CD4-positive, alpha-beta T cell (primary cell): Measurements from ENCODE around the gene LMO7. TPM values are rescaled to one million over a fixed set of nuclear protein-coding genes. Genes with fewer than 3 reads are reported as not detected.

ENCODE experiments used
- ATAC-seq: fragments of 200-7000 bp; cut with Tn5 transposase; one replicate; pipeline ENCODE4 v1.10.0; 2022; ENCODE audit warnings: mild to moderate bottlenecking; ENCODE audit not compliant: poor library complexity
- CTCF ChIA-PET: fragments of 350-600 bp; sonication (Branson Sonifier 250); formaldehyde crosslinking; loops from one replicate; lab custom pipeline; 2021; ENCODE audit warnings: antibody characterized with exemption, inconsistent platforms; lab: Charles Lee
- POLR2A ChIA-PET: fragments of 350-600 bp; sonication (Branson Sonifier 250); formaldehyde crosslinking; loops from one replicate; lab custom pipeline; 2021; ENCODE audit warnings: antibody characterized with exemption, inconsistent platforms; lab: Charles Lee
- DNase-seq, 14 experiments: peaks; one replicate each; pipeline ENCODE4 v3.0.0-alpha.2; 2013 to 2020; ENCODE audit warnings: mixed read lengths in 2 of 14
- H3K27ac ChIP-seq, 2 donors: one replicate each; pipeline versions ENCODE4 v1.5.1 to v1.7.0; 2013; ENCODE audit warnings: low read length in 2 of 2, low read depth in 1 of 2, mild to moderate bottlenecking in 1 of 2
- H3K27me3 ChIP-seq, 2 experiments: 1 replicate in 1 of 2; 2 replicates in 1 of 2; pipeline versions ENCODE4 v1.6.1 to v1.7.0; 2013; ENCODE audit warnings: low read length in 2 of 2, control low read depth in 1 of 2, mild to moderate bottlenecking in 1 of 2, moderate library complexity in 1 of 2; ENCODE audit not compliant: insufficient read depth in 2 of 2, control insufficient read depth in 1 of 2
- H3K36me3 ChIP-seq: one replicate; pipeline ENCODE4 v1.6.1; 2013; ENCODE audit warnings: low read length, control low read depth; ENCODE audit not compliant: insufficient read depth
- H3K4me1 ChIP-seq: one replicate; pipeline ENCODE4 v1.6.1; 2013; ENCODE audit warnings: low read length, control low read depth; ENCODE audit not compliant: insufficient read depth
- H3K4me3 ChIP-seq: one replicate; pipeline ENCODE4 v1.5.1; 2013; ENCODE audit warnings: mild to moderate bottlenecking, low read length, moderate library complexity
- H3K9me3 ChIP-seq, 2 experiments: 1 replicate in 1 of 2; 2 replicates in 1 of 2; pipeline versions ENCODE4 v1.6.1 to v1.7.0; 2013; ENCODE audit warnings: low read length in 2 of 2, mild to moderate bottlenecking in 2 of 2, control low read depth in 1 of 2, moderate library complexity in 1 of 2; ENCODE audit not compliant: control insufficient read depth in 1 of 2, insufficient read depth in 1 of 2
- H3K27ac Mint-ChIP-seq: one replicate; pipeline ENCODE4 v1.8.0; 2020; ENCODE audit warnings: mixed read lengths
- H3K27me3 Mint-ChIP-seq: one replicate; pipeline ENCODE4 v1.8.0; 2021; ENCODE audit warnings: mixed read lengths
- H3K36me3 Mint-ChIP-seq: one replicate; pipeline ENCODE4 v1.8.0; 2021; ENCODE audit warnings: low read depth, mixed read lengths
- H3K4me1 Mint-ChIP-seq: one replicate; pipeline ENCODE4 v1.8.0; 2021; ENCODE audit warnings: low read depth, mixed read lengths
- H3K4me3 Mint-ChIP-seq: one replicate; pipeline ENCODE4 v1.8.0; 2020; ENCODE audit warnings: mild to moderate bottlenecking, mixed read lengths
- H3K9me3 Mint-ChIP-seq: one replicate; pipeline ENCODE4 v1.8.0; 2020; ENCODE audit warnings: mixed read lengths
- intact Hi-C, 2 experiments: fragments of 100-400 bp; cut with DNase I in 1 of 2; cut with micrococcal nuclease in 1 of 2; formaldehyde crosslinking; loops; one replicate each; pipeline versions ENCODE4 v1.15.1 to v1.9.0; 2023 to 2025; cut with DNase I, micrococcal nuclease
- total RNA-seq, 174 experiments: library from RNA in 2 of 174; stranded (reverse) in 2 of 174; gene quantifications; one replicate each; pipeline ENCODE4 v1.2.3 and lab custom pipeline; 2021 to 2026
- TF ChIP-seq, protein P1 (sequence below): fragments of 200-600 bp; IDR thresholded peaks from one replicate; pipeline ENCODE4 v1.8.0; 2022; ENCODE audit warnings: antibody characterized with exemption, mild to moderate bottlenecking

Gene LMO7
- total RNA-seq, 2 experiments from 2014 or later: 35.2 to 36.3 TPM

DNA sequence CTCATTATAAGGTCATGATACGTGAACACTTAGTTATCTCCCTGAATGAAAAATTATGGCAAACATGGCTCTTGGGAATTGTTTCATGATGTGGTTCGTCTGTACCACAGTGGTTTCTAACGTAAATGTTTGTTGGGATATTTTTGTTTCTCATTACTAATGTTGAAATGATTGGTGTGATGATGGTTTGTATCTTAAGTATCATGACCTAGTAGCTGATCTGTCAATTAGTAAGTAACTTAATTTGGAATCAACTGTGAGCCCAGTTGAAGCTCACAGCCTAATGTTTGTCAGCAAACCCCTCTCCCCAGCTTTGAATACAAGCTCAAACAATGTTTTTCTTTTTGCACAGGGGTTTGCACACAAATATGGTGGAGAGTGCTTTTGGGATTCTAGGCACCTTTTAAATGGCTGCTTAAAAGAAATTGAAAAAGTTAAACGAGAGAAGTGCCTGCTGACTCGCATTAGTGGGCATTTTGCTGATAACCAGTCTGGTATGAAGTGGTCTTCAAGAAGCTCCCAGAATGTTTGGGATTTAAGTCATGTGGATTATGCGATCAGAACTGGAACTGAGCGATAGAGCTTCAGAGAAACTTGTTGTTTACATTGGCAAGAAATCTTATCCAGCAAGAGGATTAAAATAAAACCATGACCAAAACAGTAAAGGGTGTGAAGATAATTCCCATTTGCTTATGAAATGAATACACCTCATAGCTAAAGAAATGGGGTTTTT lies 68.2 kb downstream of the LMO7 start:
- CTCF ChIA-PET: interaction anchor here (1.4 to 1.6 kb wide), 2 partner anchors 8 to 1199 kb away, joined by 3 to 10 read pairs; no protein-coding TSS in a partner anchor
- H3K36me3 Mint-ChIP-seq: no peaks in the 10 kb centered on the region
- TF ChIP-seq, protein P1, sequence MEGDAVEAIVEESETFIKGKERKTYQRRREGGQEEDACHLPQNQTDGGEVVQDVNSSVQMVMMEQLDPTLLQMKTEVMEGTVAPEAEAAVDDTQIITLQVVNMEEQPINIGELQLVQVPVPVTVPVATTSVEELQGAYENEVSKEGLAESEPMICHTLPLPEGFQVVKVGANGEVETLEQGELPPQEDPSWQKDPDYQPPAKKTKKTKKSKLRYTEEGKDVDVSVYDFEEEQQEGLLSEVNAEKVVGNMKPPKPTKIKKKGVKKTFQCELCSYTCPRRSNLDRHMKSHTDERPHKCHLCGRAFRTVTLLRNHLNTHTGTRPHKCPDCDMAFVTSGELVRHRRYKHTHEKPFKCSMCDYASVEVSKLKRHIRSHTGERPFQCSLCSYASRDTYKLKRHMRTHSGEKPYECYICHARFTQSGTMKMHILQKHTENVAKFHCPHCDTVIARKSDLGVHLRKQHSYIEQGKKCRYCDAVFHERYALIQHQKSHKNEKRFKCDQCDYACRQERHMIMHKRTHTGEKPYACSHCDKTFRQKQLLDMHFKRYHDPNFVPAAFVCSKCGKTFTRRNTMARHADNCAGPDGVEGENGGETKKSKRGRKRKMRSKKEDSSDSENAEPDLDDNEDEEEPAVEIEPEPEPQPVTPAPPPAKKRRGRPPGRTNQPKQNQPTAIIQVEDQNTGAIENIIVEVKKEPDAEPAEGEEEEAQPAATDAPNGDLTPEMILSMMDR: no peak
- H3K27ac Mint-ChIP-seq: no peak overlapping the region
- Histone ChIP-seq H3K27ac (no peak overlapping the region), H3K36me3 (no peaks in the 10 kb centered on the region), H3K9me3 (no peaks in the 10 kb centered on the region), H3K27me3 (no peaks in the 10 kb centered on the region), H3K4me3 (no peak overlapping the region), H3K4me1 (no peaks in the 10 kb centered on the region)
- ATAC-seq: no peak
- no peak overlapping the region for H3K4me3 Mint-ChIP-seq
- POLR2A ChIA-PET: interaction anchor here (2.1 kb wide), 1 partner anchor 57 kb away, joined by 6 read pairs; no protein-coding TSS in a partner anchor
- H3K9me3 Mint-ChIP-seq: no peaks in the 10 kb centered on the region
- H3K27me3 Mint-ChIP-seq: no peaks in the 10 kb centered on the region
- intact Hi-C loops: loop anchor here in 1 of 2 experiments (1.0 kb wide), 1 partner anchor 170 kb away; no protein-coding TSS in a partner anchor
- DNase-seq: no peak
- H3K4me1 Mint-ChIP-seq: peaks cover 7% of the 10 kb centered on the region

DNA sequence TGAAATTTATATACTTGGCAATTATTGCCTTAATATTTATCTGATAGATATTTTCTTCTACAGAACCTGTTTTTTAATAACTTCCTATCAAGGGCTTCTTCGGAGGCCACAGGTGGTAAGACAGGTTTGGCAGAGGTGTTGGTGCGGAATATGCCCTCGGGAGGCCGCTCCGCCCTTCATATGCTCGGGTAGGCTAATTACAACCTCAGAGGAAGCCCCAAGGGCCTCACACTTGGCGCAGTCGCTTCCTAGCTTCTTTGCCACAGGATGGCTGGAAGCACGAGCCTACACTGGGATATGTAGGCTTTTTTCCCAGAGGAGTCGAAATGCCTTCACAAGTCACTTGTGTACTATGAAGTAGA lies 68.8 kb downstream of the LMO7 start:
- ATAC-seq (no peak), DNase-seq (no peak)
- Histone ChIP-seq H3K27me3 (no peaks in the 10 kb centered on the region), H3K36me3 (no peaks in the 10 kb centered on the region), H3K4me3 (no peak overlapping the region), H3K9me3 (no peaks in the 10 kb centered on the region), H3K27ac (no peak overlapping the region), H3K4me1 (no peaks in the 10 kb centered on the region)
- H3K4me3 Mint-ChIP-seq: no peak overlapping the region
- H3K27ac Mint-ChIP-seq: no peak overlapping the region
- POLR2A ChIA-PET: interaction anchor here (2.1 kb wide), 1 partner anchor 56 kb away, joined by 6 read pairs; no protein-coding TSS in a partner anchor
- intact Hi-C loops: loop anchor here in 1 of 2 experiments (1.0 kb wide), 1 partner anchor 169 kb away; no protein-coding TSS in a partner anchor
- H3K27me3 Mint-ChIP-seq: no peaks in the 10 kb centered on the region
- no peaks in the 10 kb centered on the region for H3K9me3 Mint-ChIP-seq
- CTCF ChIA-PET: interaction anchor here (1.4 to 1.6 kb wide), 3 partner anchors 9 to 1199 kb away, joined by 3 to 10 read pairs (median 5); no protein-coding TSS in a partner anchor
- TF ChIP-seq, protein P1: no peak
- peaks cover 7% of the 10 kb centered on the region for H3K4me1 Mint-ChIP-seq
- no peaks in the 10 kb centered on the region for H3K36me3 Mint-ChIP-seq

DNA sequence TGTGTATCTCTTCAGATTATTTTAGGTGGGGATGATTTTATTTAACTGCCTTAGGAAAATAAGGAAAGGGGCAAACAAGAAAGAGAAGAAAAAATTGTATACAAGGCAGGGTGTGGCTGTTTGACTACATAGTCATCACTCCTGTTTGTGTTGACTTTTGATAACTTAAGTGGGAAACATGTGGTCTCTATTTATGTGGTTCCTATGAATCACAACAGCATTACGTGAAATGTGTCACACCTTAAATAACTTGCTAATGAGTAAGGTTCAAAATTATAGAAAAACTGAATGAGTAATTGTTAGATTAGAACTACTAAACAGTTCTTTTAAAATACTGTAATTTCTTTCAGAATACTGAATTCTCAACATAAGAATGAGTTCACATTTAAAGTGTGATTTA lies 69.3 kb downstream of the LMO7 start:
- no peaks in the 10 kb centered on the region for H3K27me3 ChIP-seq
- CTCF ChIA-PET: interaction anchor here (1.4 to 1.6 kb wide), 3 partner anchors 9 to 1198 kb away, joined by 3 to 8 read pairs (median 5); no protein-coding TSS in a partner anchor

More for the DNA sequence above, 69.3 kb downstream of the LMO7 start:
- no peaks in the 10 kb centered on the region for H3K9me3 Mint-ChIP-seq
- H3K36me3 ChIP-seq: no peaks in the 10 kb centered on the region
- POLR2A ChIA-PET: no interaction called here
- no peaks in the 10 kb centered on the region for H3K4me1 ChIP-seq
- H3K27ac ChIP-seq: no peak overlapping the region
- intact Hi-C loops: no loop called here
- DNase-seq (peak in 1 of 14 experiments; percentile 9), ATAC-seq (peak; percentile 44)
- H3K27ac Mint-ChIP-seq: no peak overlapping the region
- H3K27me3 Mint-ChIP-seq: no peaks in the 10 kb centered on the region
- no peaks in the 10 kb centered on the region for H3K9me3 ChIP-seq
- TF ChIP-seq, protein P1: no peak
- H3K36me3 Mint-ChIP-seq: no peaks in the 10 kb centered on the region
- H3K4me3 ChIP-seq: no peak overlapping the region
- peaks cover 7% of the 10 kb centered on the region for H3K4me1 Mint-ChIP-seq
- H3K4me3 Mint-ChIP-seq: no peak overlapping the region
